Measurements from ENCODE around the gene NDUFA7.

DNA sequence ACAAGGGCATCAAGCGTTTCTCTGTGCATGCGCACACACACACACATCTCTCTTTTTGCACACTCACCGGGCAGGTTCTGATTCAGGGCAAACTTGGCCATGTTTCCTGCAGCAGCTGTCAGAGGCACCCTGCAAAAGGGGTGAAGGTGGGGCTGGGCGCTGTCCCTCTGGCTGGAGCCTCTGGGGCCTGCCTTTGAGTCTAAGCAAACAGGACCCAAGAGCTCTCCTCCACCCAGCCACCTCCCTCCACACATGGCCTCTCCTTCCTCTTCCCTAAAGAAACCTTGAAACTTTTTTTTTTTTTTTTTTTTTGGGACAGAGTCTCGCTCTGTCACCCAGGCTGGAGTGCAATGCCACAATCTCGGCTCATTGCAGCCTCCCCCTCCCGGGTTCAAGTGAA is 16.6 kb upstream of the NDUFA7 start:
- TF ChIP-seq GATA2 (IDR thresholded peaks at IDR 0.05; ENCODE audit: low read depth, low read length) (no peak), GATA3 (IDR thresholded peaks at IDR 0.05; ENCODE audit: low read depth, low read length) (no peak)
